GM03348 (cell line): ENCODE results near the gene ARHGAP10.

ENCODE experiments used
- DNase-seq: peaks from one replicate; pipeline ENCODE4 v3.0.0; 2012; ENCODE audit warnings: low spot score

Gene ARHGAP10

DNA sequence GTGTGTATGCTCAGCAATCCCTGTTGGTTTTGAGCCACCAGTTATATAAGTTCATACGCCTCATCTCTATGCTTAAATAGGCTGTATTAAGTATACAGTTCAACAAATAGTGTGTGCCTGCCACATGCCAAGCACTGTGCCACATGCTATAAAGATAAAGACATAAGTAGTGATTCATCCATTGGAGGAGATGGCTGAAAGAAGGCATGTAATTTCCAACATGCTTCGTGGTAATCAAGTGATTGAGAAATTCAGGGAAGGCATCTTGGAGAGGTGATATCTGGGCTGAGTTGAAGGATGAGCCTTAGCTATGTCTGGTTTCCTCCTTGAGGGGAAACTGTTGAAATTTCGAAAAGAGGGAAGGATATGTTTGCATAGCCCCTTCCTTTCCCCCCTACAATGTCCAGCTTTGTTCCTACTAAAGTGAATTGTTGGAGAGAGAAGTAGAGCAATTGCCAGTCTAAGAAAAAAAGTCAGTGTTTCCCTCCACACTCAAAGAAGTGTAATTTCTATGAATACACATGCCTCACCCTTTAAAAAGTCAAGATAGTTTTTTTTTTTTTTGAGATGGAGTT, 96.5 kb downstream of the ARHGAP10 start:
- DNase-seq = peak; percentile 40

DNA sequence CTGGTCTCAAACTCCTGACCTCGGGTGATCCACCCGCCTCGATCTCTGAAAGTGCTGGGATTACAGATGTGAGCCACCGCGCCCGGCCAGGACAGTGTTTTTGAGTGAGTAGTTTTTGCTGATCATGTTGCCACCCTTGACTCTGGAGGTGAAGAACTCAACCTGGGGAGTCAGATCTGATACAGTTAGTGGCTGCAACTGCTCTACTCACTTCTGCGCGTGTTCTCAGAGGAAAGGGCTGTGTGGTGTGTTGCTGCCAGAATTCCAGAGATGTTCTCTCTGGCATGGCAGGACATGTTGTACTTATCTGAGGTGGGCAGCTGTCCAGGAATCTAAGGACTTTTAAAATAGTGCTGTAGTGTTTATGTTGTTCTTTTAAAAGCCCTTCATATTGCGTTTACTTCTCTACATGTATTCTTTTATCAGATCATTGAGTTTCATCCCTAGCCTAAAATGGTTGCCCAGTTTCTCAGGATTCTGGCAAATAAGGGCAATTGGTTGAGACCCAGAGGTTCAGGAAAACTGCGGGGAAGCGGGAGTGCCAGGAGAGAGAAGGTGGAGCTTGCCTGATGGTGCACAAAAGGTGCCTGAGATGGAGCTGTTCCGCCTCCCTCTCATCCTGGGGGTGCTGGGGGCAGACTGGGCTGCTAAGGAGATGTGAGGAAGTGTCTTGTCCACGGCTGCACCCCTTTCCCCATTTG, 97.7 kb downstream of the ARHGAP10 start:
- no peak for DNase-seq

DNA sequence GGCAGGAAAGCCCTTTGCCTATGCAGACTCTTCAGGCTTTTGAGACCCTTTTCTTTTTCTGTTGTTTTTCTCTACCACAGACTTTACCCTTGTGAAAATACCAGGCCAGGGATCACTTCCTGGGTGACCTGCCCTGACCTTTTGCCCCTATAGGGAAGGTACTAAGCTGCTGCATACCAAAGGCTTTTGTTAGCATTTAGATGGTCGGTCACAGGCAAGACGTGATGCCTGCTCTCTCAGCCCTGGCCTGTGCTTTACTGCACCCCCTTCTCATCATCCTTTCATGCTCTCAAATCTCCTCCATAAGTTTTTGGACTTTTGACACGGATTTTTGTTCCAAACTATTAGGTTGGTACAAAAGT, 98.2 kb downstream of the ARHGAP10 start:
- DNase-seq = no peak

DNA sequence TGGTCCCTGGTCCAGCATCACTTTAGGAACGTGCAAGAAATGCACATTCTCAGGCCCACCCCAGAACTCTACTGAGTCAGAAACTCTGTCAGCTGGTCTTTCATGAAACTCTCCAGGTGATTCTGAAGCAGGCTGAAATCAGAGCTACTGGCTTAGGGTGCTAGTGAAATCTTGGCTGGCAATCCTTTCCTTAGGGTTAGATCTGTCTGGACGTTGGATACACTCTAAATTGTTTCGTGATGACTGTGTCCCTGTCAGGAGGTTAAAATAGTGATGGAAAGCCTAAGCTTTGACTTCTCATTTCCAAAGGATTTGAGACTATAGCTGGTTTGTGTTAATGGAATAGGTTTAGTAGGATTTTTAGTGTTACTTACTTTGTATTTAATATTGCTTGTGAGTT, 99.1 kb downstream of the ARHGAP10 start:
- peak; percentile 53 for DNase-seq

DNA sequence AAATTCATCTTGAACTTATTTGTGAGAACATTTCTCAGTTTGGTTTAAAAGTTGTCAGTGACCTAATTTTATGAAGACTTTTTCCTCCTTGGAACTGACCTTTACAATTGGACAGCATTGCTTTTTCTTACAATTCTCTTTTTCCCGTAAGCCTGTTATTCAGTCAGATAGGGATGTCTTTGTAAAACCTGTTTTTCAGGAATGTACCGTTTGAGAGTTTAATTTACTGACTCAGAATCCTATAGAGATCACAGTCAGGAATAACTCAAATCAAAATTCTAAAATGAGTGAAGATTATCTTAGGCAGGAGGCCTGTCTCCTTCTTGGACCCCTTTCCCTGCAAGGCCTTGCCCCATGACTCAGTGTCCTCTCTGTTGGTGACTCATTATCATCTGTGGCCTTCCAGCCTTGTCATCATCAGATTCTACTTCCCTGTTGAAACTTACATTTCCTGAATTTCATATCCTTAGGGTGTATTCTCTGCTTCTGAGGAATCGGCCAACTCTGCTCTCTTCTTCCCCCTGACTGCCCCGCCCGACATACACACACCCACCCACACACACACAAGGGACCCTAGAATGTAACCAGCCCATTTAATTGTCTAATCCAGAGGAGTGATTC, 99.8 kb downstream of the ARHGAP10 start:
- peak; percentile 80 for DNase-seq

DNA sequence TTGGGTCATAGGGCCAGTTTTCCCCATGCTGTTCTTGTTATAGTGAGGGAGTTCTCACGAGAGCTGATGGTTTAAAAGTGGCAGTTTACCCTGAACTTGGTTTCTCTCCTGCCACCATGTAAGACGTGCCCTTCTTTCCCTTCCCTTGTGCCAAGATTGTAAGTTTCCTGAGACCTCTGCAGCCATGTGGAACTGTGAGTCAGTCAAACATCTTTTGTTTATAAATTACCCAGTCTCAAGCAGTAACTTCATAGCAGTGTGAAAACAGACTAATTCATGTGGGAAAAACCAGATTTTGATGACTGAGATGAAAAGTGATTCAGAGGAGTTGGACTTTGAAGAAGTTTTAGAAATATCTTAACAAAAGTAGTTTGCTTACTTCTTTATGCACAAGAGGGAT, 101.4 kb downstream of the ARHGAP10 start:
- no peak for DNase-seq

DNA sequence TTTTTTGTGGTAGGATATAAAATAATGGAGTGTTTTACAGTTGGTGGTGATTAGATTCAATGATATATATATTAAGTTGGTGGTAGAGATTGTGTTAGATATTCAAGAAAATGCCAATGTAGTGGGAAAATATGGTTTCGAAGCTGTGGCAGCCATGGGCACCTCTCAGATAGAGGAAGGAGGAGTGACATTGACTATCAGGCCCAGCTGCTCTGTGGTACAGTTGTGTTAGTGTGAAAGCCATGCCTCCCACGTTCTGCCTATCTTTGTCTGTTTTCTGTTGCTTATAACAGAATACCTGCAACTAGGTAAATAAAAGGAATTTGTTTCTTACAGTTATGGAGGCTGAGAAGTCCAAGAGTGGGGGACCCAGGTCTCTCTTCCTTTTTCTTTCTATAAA, 101.9 kb downstream of the ARHGAP10 start:
- DNase-seq = no peak

DNA sequence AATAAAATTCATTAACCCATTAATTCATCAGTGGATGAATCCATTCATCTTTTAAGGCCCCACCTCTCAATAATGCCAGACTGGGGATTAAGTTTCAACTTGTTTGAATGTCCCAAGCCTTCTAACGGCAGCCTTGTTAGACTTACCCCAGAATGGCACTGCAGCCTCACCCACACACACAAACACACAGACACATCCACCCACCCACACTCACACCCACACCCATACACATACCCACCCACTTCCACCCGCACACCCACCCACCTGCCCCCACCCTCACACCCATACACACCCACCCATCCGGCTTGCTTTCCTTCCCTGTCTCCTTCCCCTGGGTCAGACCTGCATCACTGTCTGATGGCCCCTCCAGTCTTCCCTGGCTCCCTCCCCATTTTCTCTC, 102.6 kb downstream of the ARHGAP10 start:
- DNase-seq = no peak

DNA sequence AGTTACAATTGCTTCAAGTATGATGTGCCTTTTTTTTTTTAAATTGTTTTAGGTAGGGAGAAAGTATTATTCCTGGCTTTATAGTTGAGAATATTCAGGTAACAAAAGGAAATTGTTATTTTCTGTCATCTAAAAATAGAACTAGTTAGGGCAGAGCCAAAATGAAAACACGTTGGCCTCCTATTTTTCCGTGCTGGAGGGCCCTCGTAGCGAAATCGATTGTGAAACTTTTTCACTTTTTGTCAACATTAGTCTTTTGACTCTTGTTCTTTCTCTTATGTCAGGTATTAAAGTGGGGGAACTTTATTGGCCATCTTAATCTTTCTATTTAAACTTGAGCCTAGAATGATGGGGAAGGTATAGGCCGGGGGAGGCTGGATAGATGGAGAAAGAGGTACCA, 104.9 kb downstream of the ARHGAP10 start:
- no peak for DNase-seq

DNA sequence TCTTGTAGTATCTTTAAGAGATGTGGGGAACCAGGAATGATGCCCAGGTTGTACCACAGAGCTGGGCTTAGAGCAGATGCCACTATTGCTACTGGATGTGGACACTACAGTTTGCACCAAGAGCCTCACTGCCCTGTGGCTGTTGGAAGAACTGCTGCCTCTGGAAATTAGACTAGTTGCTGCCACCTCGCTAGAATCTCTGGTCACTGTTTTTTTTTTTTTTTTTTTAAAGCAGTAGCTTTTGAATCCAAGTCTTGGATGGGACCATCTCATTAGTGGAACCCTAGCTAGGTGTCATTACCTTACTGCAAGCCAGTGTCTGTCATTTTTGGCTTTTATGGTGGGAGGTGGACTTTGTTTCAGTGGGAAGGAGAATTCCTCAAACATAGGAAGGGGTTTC, 105.5 kb downstream of the ARHGAP10 start:
- no peak for DNase-seq

DNA sequence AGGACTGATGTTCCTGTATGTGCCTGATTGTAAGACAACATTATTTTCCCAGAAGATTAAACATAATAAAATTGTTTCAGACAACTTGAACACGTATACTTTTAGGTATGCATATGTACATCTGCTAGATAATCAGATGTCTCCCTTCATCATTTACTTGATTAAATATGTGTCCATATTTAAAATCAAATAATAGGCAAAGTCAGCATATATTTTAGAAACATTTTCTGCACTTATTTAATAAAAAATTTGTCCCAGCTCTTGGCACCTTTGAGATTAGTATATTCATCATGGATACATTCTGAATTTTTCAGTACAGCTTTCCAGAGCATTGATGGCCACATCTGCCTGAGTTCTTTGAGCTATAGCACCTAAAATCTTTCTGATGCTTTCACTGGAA, 106.0 kb downstream of the ARHGAP10 start:
- no peak for DNase-seq

DNA sequence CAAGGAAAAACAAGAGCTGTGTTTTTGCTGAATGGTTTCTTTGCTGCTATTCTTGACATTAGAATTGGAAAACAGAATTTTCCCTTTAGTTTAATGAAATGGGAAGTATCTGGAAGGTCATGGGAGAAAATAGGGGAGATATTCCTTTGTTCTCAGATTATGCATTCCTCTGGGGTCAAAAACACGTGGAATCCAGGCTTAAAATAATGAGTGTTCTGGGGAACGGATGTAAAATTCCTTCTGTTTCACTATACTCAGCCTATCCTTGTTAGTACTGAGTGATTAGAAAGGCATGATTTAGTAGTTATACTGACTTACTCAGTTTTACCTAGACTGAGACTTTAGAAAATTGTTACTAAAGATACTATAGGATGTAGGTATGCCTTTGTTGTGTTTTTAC, 107.3 kb downstream of the ARHGAP10 start:
- no peak for DNase-seq

DNA sequence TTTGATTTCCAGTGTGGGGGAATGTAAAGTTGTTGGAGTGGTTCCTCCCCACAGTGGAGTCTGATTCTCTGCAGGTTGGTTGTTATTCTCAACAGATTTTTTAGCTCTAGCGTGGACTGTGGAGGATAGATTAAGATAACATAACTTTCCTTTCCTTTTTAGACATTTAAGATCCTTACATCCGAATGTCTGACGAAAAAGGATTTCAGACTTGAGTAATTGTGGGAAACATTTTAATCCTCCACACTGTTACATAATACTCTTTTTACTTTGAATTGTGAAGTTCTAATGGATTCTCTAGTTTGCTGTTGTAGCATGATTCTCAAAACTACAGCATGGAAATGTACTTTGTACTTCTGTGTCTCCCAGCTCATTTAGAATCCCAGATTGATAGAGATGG, 107.8 kb downstream of the ARHGAP10 start:
- DNase-seq = no peak

DNA sequence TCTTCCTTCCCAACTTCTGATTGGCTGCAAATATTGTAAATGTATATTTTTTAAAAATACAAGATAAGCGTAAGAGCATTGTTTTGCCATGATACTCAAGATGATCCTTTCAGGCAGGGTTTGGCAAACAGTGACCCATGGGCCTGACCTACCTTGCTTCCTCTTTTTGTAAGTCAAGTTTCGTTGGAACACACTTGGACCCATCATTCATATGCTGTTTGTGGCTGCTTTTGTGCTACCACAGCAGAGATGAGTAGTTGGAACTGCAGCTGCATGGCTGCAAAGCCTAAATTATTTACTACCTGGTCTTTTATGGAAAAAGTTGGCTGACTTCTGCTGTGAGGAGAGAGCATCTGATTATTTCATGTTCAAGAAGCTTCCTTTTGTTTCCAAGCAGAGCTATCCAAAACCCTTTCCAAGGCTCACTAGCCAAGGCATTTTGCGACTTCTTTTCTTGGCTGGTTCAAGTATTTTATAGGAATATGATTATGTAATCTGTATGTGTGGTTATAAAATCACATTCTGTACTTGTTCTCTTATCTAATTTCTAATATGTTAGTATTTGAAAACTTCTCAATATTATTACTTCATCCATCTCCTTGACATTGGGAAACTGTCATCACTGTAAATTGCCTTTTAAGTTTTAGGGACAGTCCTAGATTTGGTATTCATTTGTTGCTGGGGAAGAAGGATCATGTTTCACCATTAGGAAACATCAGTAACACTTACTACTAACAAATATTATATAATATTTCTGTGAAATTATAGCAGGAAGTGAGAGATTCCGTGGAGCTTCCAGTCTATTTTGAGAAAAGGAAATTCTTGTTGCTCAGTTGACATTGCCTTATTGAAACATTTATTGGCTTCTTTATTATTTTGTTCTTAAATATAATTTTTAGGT, 109.2 kb downstream of the ARHGAP10 start:
- no peak for DNase-seq

DNA sequence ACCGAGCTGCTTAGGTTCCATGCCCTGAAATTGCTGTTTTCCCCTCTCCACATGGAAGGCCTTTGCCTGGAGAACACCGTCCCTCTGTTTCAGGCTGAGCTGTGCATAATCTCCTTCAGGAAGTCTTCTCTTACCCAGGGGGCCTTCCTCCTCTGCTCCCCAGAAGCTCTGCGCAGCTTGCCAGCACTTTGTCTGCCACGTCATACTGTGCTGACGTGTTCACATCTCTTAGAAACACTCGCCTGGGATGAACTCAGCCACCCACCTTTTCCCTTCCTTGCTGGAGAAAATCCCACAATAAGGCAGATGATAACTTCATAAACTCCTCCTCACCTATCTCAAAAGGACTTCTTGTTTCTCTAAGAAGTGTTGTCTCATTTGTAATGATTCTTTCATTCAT, 110.7 kb downstream of the ARHGAP10 start:
- no peak for DNase-seq

DNA sequence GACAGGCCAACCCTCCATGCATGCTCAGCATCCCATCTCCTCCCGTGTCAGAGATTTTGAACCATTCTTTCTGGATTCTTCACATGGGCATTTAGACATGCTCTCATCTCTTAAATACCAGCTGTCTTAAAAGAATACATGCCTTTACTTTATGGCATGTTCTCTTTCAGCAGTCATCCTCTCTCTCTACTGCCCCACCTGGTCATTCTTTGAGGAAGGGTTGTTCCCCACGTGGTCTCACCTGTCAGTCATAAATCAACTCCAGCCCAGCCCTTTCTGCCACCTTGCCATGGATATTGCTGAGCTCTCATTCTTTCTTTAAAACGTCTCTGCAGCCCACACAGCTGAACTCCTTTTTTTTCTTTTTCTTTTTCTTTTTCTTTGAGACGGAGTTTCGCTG, 111.3 kb downstream of the ARHGAP10 start:
- no peak for DNase-seq

DNA sequence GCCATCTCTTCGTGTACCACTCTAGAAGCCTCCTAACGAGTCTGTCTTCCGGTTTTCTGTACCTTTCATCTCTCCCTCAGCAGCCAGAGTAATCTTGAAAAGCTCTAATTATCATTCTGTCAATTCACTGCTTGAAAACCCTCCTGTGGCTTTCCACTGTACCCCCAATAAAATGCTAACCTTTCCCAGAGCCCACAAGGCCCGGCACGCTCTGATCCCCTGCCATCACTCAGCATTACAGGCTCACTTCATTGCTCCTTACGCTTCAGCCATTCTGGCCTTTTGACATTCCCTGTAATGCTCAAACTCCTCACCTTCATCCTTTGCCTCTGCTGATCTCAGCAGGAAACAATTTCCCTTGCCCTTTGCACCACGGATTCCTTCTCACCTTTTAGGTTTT, 112.9 kb downstream of the ARHGAP10 start:
- no peak for DNase-seq

DNA sequence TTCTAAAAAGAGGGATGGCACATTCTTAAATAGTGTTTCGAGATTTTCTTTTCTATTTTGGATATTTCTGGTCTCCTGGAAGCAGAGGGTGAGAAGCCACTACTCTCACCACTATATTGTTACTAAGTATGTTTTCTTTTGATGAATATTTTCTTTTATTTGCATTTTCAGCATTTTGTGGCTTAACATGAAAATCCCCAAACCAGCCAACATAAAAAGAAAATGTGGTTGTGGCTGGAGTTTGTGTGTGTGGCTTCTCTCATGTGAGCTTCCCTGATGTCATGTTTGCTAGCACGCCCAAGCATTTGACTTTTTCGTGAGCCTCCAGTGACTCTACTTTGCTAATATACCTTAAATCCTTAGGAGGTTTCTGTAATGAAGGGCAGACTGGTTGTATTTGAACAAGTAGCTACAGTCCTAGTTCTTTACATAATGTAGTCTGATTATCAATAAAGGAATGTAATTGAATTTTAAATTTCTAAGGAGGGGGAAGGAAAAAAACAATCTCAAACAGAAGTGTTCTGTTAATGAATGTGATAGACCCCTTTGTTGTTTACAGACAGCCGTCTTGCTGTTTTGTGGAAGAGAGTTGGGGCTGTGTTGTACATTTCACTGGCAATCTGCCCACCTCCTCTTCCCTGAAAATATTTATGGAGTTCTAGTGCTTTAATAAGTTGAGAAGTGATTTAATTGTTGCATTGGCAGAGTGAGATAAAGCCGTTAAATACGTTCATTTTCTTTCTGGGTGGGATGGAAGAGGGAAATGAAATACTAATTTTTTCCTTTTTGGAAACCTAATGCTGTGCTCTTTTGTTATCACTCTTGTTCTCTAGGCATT, 114.6 kb downstream of the ARHGAP10 start:
- DNase-seq = no peak

DNA sequence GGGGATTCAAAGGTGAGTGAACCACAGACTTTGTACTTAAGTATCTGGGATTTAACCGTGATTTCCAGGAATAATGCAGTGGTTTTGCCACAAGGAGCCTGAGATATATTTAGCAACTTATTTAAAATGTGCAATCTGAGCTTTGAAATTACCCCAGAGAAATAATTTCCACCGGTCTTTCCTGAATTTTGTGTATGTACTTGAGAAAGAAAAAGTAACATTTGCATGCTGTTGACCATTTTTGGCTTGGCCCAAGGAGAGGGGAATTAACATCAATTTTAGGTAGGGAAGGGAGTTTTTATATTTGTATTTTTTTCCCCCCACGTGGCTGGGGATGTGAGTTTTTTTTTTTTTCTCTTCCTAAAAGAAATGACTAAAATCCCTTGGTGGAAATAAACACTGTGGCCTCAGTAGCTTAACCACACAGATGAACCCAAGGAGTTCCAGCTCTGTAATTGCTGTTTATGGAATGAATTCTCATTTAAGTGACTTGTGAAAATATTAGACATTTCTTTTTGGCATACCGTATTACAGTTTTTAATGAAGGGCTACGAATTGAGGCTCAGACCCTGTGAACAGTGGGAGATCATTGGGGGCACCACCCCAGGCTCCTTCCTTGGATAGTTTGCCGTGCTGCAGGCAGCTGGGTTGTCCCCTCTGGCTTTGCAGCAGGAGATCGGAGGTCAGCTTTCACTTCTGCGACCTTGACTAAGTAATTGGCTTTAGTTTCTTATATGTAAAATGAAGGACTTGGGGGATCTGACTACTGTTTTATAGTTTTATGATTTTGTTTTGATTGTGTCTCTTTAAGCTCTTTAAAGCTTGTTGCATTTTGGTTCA, 116.1 kb downstream of the ARHGAP10 start:
- DNase-seq = no peak

DNA sequence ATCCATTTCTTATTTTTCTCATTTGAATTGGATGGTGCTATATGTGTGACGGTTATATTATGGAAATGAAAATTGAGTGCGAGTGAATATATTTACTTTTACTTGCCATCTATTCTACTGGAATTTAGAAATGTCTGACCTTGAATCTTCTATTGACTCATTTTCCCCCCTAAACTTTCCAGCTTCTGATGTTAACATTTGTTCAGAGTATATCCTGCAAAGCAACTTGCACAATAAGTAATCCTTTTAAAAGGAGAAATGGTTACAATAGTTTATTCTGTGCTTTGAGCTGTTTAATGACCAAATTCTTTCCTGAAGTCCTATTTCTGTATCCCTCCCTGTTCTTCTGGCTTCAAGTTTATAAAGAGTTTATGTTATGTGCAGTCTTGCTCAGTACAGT, 116.7 kb downstream of the ARHGAP10 start:
- no peak for DNase-seq

DNA sequence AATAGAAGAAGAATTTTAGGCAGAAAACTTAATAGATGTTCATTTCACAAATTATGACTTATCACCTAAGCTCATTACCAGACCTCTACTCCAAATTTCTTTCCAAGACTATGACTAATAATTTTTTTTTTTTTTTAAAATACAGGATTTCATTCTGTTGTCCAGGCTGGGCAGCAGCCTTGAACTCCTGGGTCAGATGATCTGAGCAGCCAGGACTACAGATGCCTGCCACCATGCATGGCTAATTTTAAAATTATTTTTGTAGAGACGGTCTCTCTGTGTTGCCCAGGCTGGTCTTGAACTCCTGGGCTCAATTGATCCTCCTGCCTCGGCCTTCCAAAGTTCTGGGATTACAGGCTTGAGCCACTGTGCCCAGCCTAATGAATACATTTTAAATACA, 119.2 kb downstream of the ARHGAP10 start:
- no peak for DNase-seq
